ENCODE data around the gene SF1. TPM values are rescaled to one million over a fixed set of nuclear protein-coding genes. Genes with fewer than 3 reads are reported as not detected.

Gene SF1
- total and polyA plus RNA-seq, 9 of the 15 experiments (the other 6 are each of a cell fraction or from before 2014, with no cell fraction given): 13.1 to 334 (median 111) TPM

DNA sequence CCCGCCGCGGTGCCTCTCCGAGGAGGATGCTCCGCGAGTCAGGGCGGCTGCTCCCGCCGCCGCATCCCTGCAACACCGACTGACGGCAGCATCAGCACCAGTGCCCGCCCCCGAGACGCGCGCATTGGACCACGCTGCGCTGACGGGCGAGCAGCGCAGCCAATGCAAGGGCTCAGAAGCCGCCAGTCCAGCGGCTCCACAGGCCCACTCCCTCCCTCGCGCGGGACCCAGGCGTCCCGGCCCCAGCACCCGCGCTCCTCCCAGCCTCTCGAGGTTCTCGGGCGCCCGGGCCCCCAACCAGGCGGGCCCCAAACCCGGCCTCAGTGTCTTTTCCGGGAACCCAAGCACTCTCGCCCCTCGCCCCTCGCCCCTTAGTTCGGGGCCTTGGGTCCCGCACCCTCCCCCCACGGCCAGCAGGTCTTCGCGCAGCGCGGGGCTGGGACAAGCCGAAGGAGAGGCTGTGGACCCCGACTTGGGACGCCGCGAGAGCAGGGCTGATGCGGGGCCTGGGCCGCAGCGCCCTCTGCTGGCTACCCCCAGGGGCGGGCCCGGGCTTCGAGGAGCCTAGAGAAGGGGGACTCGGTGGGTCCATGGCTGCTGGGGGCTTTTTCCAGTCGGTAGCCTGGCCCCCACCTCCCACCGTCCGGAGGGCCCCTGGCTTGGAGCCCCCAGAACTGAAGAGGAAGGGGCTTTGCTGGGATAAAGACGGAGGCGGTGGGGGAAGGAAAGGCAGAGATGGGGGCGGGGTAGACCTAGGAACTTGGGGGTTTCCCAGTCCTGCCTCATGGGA, 55.0 kb downstream of the SF1 start, which contains the start of gene NRXN2 (continued):
- TF ChIP-seq, protein P1, sequence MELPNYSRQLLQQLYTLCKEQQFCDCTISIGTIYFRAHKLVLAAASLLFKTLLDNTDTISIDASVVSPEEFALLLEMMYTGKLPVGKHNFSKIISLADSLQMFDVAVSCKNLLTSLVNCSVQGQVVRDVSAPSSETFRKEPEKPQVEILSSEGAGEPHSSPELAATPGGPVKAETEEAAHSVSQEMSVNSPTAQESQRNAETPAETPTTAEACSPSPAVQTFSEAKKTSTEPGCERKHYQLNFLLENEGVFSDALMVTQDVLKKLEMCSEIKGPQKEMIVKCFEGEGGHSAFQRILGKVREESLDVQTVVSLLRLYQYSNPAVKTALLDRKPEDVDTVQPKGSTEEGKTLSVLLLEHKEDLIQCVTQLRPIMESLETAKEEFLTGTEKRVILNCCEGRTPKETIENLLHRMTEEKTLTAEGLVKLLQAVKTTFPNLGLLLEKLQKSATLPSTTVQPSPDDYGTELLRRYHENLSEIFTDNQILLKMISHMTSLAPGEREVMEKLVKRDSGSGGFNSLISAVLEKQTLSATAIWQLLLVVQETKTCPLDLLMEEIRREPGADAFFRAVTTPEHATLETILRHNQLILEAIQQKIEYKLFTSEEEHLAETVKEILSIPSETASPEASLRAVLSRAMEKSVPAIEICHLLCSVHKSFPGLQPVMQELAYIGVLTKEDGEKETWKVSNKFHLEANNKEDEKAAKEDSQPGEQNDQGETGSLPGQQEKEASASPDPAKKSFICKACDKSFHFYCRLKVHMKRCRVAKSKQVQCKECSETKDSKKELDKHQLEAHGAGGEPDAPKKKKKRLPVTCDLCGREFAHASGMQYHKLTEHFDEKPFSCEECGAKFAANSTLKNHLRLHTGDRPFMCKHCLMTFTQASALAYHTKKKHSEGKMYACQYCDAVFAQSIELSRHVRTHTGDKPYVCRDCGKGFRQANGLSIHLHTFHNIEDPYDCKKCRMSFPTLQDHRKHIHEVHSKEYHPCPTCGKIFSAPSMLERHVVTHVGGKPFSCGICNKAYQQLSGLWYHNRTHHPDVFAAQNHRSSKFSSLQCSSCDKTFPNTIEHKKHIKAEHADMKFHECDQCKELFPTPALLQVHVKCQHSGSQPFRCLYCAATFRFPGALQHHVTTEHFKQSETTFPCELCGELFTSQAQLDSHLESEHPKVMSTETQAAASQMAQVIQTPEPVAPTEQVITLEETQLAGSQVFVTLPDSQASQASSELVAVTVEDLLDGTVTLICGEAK (IDR thresholded peaks at IDR 0.05): 0 out of 2 replicates have a peak, but pooled peaks have one; percentile 25
- TF ChIP-seq, protein P1 (CRISPR knock-in tag; IDR thresholded peaks at IDR 0.05): no peak
- TF ChIP-seq, protein P2, sequence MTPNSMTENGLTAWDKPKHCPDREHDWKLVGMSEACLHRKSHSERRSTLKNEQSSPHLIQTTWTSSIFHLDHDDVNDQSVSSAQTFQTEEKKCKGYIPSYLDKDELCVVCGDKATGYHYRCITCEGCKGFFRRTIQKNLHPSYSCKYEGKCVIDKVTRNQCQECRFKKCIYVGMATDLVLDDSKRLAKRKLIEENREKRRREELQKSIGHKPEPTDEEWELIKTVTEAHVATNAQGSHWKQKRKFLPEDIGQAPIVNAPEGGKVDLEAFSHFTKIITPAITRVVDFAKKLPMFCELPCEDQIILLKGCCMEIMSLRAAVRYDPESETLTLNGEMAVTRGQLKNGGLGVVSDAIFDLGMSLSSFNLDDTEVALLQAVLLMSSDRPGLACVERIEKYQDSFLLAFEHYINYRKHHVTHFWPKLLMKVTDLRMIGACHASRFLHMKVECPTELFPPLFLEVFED (CRISPR knock-in tag; conservative IDR thresholded peaks at IDR 0.05): no peak
- no peak for TF ChIP-seq DMBX1 (CRISPR knock-in tag; IDR thresholded peaks at IDR 0.05; ENCODE audit: borderline replicate concordance)
- no peak for TF ChIP-seq ZKSCAN8 (CRISPR knock-in tag; IDR thresholded peaks at IDR 0.05)
- TF ChIP-seq DIDO1 (tag; IDR thresholded peaks at IDR 0.05; ENCODE audit: low read depth): no peak
- peak; percentile 98 for TF ChIP-seq CTBP1 (IDR thresholded peaks at IDR 0.05; ENCODE audit: borderline replicate concordance)
- TF ChIP-seq, protein P3, sequence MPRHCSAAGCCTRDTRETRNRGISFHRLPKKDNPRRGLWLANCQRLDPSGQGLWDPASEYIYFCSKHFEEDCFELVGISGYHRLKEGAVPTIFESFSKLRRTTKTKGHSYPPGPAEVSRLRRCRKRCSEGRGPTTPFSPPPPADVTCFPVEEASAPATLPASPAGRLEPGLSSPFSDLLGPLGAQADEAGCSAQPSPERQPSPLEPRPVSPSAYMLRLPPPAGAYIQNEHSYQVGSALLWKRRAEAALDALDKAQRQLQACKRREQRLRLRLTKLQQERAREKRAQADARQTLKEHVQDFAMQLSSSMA (CRISPR knock-in tag; IDR thresholded peaks at IDR 0.05): no peak
- no peak for TF ChIP-seq ZC3H8 (IDR thresholded peaks at IDR 0.05)
- peak; percentile 37; the same call in 1 of the 2 replicates for TF ChIP-seq BCOR (IDR thresholded peaks at IDR 0.05)
- TF ChIP-seq PCBP1 (IDR thresholded peaks at IDR 0.05; ENCODE audit: low read depth, low read length, poor library complexity, severe bottlenecking): peak; percentile 77
- TF ChIP-seq TBL1XR1 (IDR thresholded peaks at IDR 0.05; ENCODE audit: low read length in 2 of 2): no peak
- TF ChIP-seq, protein P4, sequence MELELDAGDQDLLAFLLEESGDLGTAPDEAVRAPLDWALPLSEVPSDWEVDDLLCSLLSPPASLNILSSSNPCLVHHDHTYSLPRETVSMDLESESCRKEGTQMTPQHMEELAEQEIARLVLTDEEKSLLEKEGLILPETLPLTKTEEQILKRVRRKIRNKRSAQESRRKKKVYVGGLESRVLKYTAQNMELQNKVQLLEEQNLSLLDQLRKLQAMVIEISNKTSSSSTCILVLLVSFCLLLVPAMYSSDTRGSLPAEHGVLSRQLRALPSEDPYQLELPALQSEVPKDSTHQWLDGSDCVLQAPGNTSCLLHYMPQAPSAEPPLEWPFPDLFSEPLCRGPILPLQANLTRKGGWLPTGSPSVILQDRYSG (tag; conservative IDR thresholded peaks at IDR 0.05; ENCODE audit: low read depth): no peak
- TF ChIP-seq NFYB (IDR thresholded peaks at IDR 0.05; ENCODE audit: extremely low read depth, insufficient read length): peak; percentile 87

Measured in K562 (cell line).